Gastroesophageal sphincter (tissue), 4 donors: Measurements from ENCODE around the gene CTNNBL1. TPM values are rescaled to one million over a fixed set of nuclear protein-coding genes. Genes with fewer than 3 reads are reported as not detected.

ENCODE experiments used
- ATAC-seq: fragments of 150-250 bp; one replicate; pipeline ENCODE4 v1.9.1; 2016; ENCODE audit warnings: mild to moderate bottlenecking, moderate library complexity
- H3K27ac ChIP-seq, 4 donors: fragments of 200-600 bp; sonication (generic) in 3 of 4; 1 replicate in 3 of 4; 2 replicates in 1 of 4; pipeline ENCODE4 v1.5.1; 2016 to 2019
- H3K27me3 ChIP-seq: fragments of 200-600 bp; sonication (generic); one replicate; pipeline ENCODE4 v1.5.1; 2019
- H3K36me3 ChIP-seq, 2 donors: fragments of 200-600 bp; sonication (generic); one replicate each; pipeline ENCODE4 v1.5.1; 2019; ENCODE audit warnings: control low read depth in 1 of 2
- H3K4me1 ChIP-seq, 3 donors: fragments of 200-600 bp; sonication (generic); 1 replicate in 2 of 3; 2 replicates in 1 of 3; pipeline ENCODE4 v1.5.1; 2016 to 2019; ENCODE audit warnings: control low read depth in 2 of 3
- H3K4me3 ChIP-seq, 2 donors: fragments of 200-600 bp; sonication (generic); one replicate each; pipeline ENCODE4 v1.5.1; 2019; ENCODE audit warnings: mild to moderate bottlenecking in 1 of 2, moderate library complexity in 1 of 2
- H3K9me3 ChIP-seq, 3 donors: fragments of 200-600 bp; sonication (generic); one replicate each; pipeline ENCODE4 v1.5.1; 2017 to 2019; ENCODE audit warnings: control low read depth in 2 of 3
- CTCF ChIP-seq, 4 experiments: fragments of 200-600 bp in 2 of 4; fragments of 450-650 bp in 2 of 4; sonication (generic) in 1 of 4; IDR thresholded peaks; one replicate each; pipeline ENCODE4 v1.5.1; 2017 to 2019; ENCODE audit warnings: antibody characterized with exemption in 4 of 4, mild to moderate bottlenecking in 2 of 4, moderate library complexity in 2 of 4
- EP300 ChIP-seq: sonication (generic); formaldehyde crosslinking; IDR thresholded peaks from one replicate; pipeline ENCODE4 v1.6.1; 2017; ENCODE audit warnings: antibody characterized with exemption, mild to moderate bottlenecking
- POLR2A ChIP-seq, 2 donors: fragments of 450-650 bp; IDR thresholded peaks; one replicate each; pipeline ENCODE4 v1.6.1; 2017; ENCODE audit warnings: antibody characterized with exemption in 2 of 2, mild to moderate bottlenecking in 2 of 2, moderate library complexity in 1 of 2
- POLR2AphosphoS5 ChIP-seq: sonication (generic); formaldehyde crosslinking; IDR thresholded peaks from one replicate; pipeline ENCODE4 v1.6.1; 2017; ENCODE audit warnings: antibody characterized with exemption
- WGBS, 2 donors: methylation state at CpG; one replicate each; pipeline ENCODE4 v1.1.5; 2018; ENCODE audit warnings: low coverage in 1 of 2; 5-methylcytosine and 5-hydroxymethylcytosine counted together
- total RNA-seq, 4 donors: library from RNA; depleted of rRNA; stranded (reverse); fragments of >200 nt; gene quantifications; one replicate each; pipeline ENCODE4 v1.1.0, GENCODE V29; 2016

Gene CTNNBL1
- total RNA-seq, 4 donors from 2014 or later = 43.8 to 58.4 (median 47.1) TPM

DNA sequence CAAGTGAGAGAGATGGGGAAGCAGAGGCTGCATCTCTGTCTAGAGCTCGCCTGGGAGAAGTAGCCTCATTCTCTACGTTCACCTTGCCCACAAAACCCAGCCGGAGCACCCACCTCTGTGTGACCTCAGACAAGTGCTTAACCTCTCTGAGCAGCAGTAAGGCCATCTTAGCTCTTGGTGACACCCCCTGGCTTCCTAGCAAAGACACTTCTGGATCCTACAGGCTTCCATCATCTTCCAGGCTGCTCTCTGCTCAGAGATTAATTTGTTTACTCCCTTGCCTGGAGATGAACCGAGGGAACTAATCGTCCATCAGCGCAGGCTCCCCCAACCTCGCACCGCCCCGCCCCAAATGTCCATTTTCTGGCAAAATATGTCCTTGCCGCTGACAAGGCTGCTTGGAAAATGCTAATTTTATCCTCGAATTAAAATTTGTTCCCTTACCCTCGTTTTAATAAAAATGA is 24.0 kb upstream of the CTNNBL1 start:
- TF ChIP-seq POLR2A (IDR thresholded peaks at IDR 0.05) (no peak), EP300 (no peak), POLR2AphosphoS5 (no peak)
- ATAC-seq = no peak
- Histone ChIP-seq H3K4me1 (peaks cover 0 to 18% (median 0%) of the 10 kb centered on the region in 3 donors), H3K36me3 (no peaks in the 10 kb centered on the region), H3K27me3 (peaks cover 27% of the 10 kb centered on the region), H3K4me3 (peak overlapping the region; percentile 30 to 41), H3K27ac (no peak overlapping the region), H3K9me3 (no peaks in the 10 kb centered on the region)
- WGBS, 2 donors = 39 to 45% methylated on average over 5 to 6 of the region's 12 CpGs

GRCh38 chr20:37670351-37670791 is 23.5 kb upstream of the CTNNBL1 start:
- H3K36me3 ChIP-seq = no peaks in the 10 kb centered on the region
- ATAC-seq = peak; percentile 51
- TF ChIP-seq POLR2A (IDR thresholded peaks at IDR 0.05) (no peak), CTCF (IDR thresholded peaks at IDR 0.05) (no peak), EP300 (no peak), POLR2AphosphoS5 (peak; percentile 31)
- 3 to 10% methylated on average over 5 to 6 of the region's 18 CpGs for WGBS, 2 donors
- no peaks in the 10 kb centered on the region for H3K9me3 ChIP-seq
- no peak overlapping the region for H3K27ac ChIP-seq
- H3K4me1 ChIP-seq = peaks cover 0 to 18% (median 0%) of the 10 kb centered on the region in 3 donors
- H3K4me3 ChIP-seq = peak overlapping the region; percentile 30 to 41
- H3K27me3 ChIP-seq = peaks cover 27% of the 10 kb centered on the region

GRCh38 chr20:37672143-37672542 is 21.7 kb upstream of the CTNNBL1 start:
- Histone ChIP-seq H3K27me3 (peaks cover 34% of the 10 kb centered on the region), H3K4me1 (peaks cover 0 to 18% (median 0%) of the 10 kb centered on the region in 3 donors), H3K9me3 (no peaks in the 10 kb centered on the region), H3K4me3 (no peak overlapping the region), H3K27ac (no peak overlapping the region), H3K36me3 (no peaks in the 10 kb centered on the region)
- 86 to 89% methylated on average over 3 of the region's 3 CpGs for WGBS, 2 donors
- ATAC-seq = no peak
- TF ChIP-seq POLR2AphosphoS5 (no peak), EP300 (no peak), CTCF (IDR thresholded peaks at IDR 0.05) (no peak), POLR2A (IDR thresholded peaks at IDR 0.05) (no peak)

GRCh38 chr20:37673444-37673843 is 20.4 kb upstream of the CTNNBL1 start:
- H3K27me3 ChIP-seq = peaks cover 36% of the 10 kb centered on the region
- no peak overlapping the region for H3K27ac ChIP-seq
- no peaks in the 10 kb centered on the region for H3K36me3 ChIP-seq
- no peak overlapping the region for H3K4me3 ChIP-seq
- no peaks in the 10 kb centered on the region for H3K9me3 ChIP-seq
- ATAC-seq = no peak
- no peak for TF ChIP-seq CTCF (IDR thresholded peaks at IDR 0.05)
- TF ChIP-seq POLR2AphosphoS5 = no peak
- TF ChIP-seq POLR2A (IDR thresholded peaks at IDR 0.05) = no peak
- TF ChIP-seq EP300 = no peak
- WGBS, 2 donors = 20 to 63% methylated on average over 1 of the region's 1 CpG
- peaks cover 0 to 18% (median 0%) of the 10 kb centered on the region in 3 donors for H3K4me1 ChIP-seq

DNA sequence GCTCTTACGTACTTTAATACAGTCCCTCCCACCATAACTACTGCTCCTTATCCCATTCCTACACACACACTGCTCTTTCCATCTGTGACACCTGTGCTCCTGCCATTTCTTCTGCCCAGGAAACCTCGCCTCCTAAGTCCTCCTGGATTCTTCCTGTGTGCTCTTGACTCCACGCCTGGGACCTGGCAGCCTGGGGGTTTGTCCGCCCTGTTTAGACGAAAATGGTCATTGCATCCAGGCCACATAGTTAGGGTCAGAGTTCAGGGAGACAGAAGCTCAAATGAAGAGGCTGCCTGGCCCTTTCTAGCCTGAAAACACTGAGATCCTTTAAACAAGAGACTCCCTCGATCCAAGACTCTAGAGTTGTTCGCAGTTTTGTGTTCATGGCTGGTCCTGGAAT is 17.4 kb upstream of the CTNNBL1 start:
- H3K27me3 ChIP-seq = peaks cover 51% of the 10 kb centered on the region
- no peak overlapping the region for H3K4me3 ChIP-seq
- no peaks in the 10 kb centered on the region for H3K9me3 ChIP-seq
- no peak for ATAC-seq
- H3K4me1 ChIP-seq = no peaks in the 10 kb centered on the region
- WGBS, 2 donors = 69% methylated on average over 3 of the region's 7 CpGs; no CpG with 5 or more reads in 1 of the 2 donors
- no peaks in the 10 kb centered on the region for H3K36me3 ChIP-seq
- no peak overlapping the region for H3K27ac ChIP-seq
- TF ChIP-seq EP300 (no peak), CTCF (IDR thresholded peaks at IDR 0.05) (no peak), POLR2AphosphoS5 (no peak), POLR2A (IDR thresholded peaks at IDR 0.05) (no peak)
